GM19025 (cell line): ENCODE data around the gene EYS.

ENCODE experiments used
- ATAC-seq: cut with Tn5 transposase; IDR thresholded peaks from one replicate; pipeline ENCODE4 v1.9.1; 2021; ENCODE audit warnings: mild to moderate bottlenecking, low read depth, moderate library complexity; ENCODE audit not compliant: unreplicated experiment

Gene EYS

DNA sequence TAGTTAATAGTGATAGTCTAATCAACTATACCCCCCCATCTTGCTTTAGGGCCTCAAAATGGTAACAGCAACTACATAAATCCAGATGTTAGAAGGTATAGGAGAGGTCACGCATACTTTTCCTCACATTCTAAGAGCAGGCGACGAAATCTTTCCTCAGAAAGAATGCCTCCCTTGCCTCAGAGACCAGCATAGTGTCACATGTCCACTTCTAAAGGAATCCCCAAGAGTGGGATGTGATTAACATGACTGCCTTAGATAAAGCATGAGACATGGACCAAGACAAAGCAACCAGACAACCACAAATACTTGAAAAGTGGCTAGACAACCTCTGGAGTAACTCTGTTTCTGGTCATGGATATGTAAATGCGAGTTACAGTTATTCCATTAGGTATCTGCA lies 710.7 kb downstream of the EYS start:
- no peak for ATAC-seq

DNA sequence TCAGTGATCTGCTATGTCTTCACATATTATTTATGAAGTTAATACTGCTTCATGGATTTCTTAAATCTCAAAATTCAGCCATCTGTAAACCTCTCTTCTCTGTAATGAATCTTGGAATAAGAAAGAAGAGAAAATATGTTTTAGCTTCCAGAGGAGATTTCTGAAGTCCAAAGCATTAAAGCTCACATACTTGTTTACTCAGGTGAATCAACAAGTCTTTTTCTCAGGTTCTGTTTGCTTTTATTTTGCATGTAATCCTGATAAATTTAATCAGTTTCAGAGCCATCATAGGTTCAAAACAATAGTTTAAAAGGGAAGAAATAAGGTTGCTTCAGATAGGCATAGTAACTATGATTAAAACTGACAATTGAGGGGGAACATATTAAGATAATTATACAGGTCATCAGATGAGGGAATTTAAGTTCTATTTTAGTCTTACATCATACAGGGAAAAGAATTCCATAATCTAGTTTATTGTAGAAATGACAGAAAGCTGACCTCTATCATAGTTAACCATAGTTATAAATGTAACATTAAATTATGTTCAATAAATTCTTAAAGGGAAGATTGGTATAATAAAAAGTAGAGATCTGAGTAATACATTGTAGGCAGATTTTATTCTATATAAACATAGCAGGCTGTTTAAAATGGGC lies 716.2 kb downstream of the EYS start:
- ATAC-seq = no peak

- no peak for ATAC-seq
These were observed 718.9 kb downstream of the EYS start for GRCh38 chr6:64988148-64988547.

- ATAC-seq = no peak
These were observed 720.0 kb downstream of the EYS start for GRCh38 chr6:64987066-64987465.

DNA sequence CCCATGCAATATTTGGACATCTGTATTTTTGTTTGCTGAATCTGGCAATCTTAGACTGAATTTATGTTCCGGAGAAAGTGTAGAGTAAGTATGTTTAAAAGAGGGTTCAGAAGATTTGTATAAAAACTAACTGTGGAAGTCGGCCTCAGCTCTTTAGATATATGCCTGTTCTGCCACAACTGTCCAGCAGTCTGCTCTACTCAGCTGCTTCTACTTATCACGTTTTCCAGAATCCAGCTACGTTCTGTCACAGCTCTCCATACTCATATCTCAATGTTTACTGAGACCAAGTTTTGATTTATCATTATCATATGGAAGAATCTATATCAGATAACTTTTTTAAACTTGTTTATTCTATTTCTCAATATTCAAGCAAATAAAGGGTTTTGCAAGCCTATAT lies 721.3 kb downstream of the EYS start:
- ATAC-seq = no peak

- no peak for ATAC-seq
These were observed 722.1 kb downstream of the EYS start for GRCh38 chr6:64984948-64985347.

DNA sequence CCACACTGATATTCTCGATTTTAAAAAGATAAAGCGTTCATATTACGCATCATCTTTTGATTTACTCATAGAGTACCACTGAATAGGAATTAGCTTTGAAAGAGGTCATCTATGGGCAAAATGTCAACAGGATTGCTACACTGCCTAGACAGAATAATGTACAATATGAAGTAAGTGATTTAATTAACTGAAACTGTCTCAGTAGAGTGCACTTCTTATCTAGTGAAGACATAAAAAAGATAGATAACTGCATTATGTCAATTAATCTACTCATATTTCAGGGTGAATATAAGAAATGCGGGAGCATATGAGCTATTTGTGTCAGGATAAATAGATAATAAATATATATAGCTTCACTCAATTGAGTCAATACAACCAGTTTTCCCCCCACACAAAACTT lies 723.9 kb downstream of the EYS start:
- no peak for ATAC-seq

DNA sequence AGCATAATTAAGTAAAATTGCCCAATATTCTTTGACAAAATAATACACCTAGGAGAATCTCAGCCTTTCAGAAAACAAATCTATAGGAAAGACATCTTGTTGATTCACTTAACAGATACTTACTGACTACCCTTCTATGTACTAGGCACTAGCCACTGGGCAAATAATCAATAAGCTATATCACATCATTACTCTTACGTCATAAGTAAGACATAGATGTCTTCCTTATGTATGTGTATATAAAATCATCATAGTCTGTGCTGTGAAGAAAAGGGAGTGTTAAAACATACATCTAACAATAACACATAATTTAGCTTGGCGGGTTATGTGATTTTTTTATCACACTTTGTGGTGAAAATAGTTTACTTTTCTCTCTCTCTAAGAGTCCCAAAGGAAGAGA lies 733.9 kb downstream of the EYS start:
- no peak for ATAC-seq

DNA sequence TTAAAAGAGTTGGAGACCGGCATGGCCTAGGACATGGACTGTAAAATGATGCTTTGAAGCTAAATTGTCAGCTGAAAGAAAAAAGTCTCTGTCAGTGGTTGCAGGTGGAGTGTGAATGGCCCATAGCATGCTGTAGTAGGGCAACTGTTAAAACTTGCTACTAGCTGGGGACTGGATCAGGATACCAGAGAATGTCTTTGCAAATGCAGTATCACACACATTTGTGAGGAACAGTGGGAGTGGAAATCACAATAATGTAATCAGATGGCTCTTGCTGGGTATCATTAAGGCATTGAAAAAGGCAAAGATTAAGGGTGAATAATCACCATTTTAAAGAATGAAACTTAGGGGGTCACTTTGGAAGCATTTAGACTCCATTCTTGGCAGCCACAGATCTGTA lies 737.9 kb downstream of the EYS start:
- no peak for ATAC-seq

GRCh38 chr6:64955435-64955848 lies 751.6 kb downstream of the EYS start:
- ATAC-seq = no peak

GRCh38 chr6:64949257-64949656 lies 757.8 kb downstream of the EYS start:
- no peak for ATAC-seq

DNA sequence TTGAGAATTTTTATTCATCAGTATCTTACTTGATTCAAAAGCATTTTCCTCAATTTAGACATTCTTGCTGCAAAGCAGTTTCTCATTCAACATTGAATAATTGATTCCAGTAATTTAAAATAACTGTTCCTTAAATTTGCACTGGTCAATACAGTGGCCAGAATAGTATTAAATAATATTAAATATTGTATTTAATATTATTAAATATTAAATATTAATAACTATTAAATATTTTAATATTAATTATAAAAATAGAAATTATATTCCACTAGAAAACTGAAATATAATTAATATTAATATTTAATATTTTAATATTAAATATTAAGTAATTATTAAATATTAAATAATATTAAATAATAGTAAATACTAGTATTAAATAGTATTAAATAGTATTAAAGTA lies 758.8 kb downstream of the EYS start:
- no peak for ATAC-seq

DNA sequence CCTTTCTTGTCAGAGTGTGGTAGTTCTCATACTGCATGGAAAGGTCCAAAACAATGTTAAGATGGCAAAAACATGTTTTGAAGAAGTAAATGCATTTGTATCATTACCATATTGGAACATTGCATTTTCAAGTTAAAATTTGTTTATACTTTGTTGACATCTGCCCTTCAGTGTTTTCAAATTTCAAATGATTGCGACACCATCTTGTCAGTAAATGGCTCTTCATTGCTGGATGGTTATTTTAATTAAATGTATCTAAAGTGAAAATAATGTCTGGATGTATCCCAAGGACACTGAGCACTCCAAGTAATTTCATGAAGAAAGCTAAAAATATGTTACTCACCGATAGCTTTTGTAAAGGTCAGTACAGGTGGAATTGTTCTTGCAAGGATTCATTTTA lies 761.6 kb downstream of the EYS start:
- no peak for ATAC-seq

DNA sequence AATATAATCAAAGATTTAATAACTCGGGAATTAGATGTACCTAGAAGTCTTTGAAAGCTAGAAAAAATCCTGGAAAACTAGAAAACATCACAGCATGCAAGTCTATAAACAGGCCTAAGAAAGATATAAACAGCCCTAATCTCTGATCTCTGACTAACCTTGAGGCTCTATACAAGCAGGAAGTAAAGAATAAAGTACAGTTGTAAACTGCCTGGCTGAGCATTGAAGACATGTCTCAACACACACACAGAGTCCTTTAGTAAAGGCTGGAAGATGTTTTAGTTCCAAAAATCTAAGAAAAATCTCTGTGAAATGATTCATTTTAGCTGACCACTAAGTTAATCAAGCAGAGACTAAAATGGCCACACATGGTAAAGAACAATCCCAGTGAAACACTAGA lies 774.5 kb downstream of the EYS start:
- no peak for ATAC-seq

DNA sequence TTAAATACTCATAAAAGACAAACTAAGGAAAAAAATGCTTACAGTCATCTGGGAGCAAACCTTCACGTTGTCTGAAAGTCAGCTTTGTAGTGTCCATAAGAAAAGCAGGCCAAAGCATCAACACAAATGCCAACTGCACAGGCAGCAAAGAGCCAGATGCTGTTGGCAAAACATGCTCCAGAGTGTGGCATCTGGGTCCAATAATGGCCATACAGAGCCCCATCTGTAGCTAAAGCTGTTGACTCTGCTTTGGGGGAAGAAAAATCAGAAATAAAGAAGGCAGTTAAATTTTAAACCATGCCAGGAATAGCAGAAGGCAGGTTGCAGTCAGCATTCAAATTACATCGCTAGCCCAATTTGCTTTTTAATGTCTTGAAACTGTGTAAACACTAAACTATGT lies 776.3 kb downstream of the EYS start:
- ATAC-seq = no peak

GRCh38 chr6:64926051-64926450 lies 781.0 kb downstream of the EYS start:
- no peak for ATAC-seq

DNA sequence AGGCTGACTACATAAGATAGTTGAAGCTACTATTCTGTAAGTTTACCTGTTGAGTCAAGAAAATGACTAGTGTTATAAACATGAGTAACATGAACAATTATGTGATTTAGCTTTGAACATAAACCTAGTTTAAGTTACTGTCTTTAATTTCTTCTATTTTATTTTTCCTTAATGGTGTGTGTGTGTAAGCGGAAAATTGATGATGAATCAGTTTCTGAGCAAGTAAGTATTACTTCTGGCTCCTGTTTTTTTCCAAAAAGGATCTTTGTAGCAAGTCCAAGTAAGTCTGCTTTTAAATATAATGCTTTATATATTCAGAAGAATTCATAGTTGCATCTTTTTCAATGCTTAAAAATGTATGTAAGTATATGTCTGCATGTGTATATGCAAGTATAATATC lies 786.8 kb downstream of the EYS start:
- no peak for ATAC-seq

- ATAC-seq = no peak
These were observed 792.9 kb downstream of the EYS start for GRCh38 chr6:64914124-64914523.

- no peak for ATAC-seq
These were observed 794.1 kb downstream of the EYS start for GRCh38 chr6:64912966-64913365.

- no peak for ATAC-seq
These were observed 798.9 kb downstream of the EYS start for GRCh38 chr6:64908104-64908503.

- no peak for ATAC-seq
These were observed 802.4 kb downstream of the EYS start for GRCh38 chr6:64904616-64905015.

GRCh38 chr6:64902596-64902995 lies 804.4 kb downstream of the EYS start:
- ATAC-seq = no peak

GRCh38 chr6:64896939-64897338 lies 810.1 kb downstream of the EYS start:
- ATAC-seq = no peak
